ENCODE results near the gene OR1M1.

The OR1M1 gene

GRCh38 chr19:9144920-9145319 is 58.1 kb downstream of the OR1M1 start:
- H3K27ac ChIP-seq (replicated peaks): no peak overlapping the region
- no peaks in the 10 kb centered on the region for H3K27me3 ChIP-seq (ENCODE audit: insufficient read depth, poor library complexity, severe bottlenecking)
- TF ChIP-seq, protein P1, sequence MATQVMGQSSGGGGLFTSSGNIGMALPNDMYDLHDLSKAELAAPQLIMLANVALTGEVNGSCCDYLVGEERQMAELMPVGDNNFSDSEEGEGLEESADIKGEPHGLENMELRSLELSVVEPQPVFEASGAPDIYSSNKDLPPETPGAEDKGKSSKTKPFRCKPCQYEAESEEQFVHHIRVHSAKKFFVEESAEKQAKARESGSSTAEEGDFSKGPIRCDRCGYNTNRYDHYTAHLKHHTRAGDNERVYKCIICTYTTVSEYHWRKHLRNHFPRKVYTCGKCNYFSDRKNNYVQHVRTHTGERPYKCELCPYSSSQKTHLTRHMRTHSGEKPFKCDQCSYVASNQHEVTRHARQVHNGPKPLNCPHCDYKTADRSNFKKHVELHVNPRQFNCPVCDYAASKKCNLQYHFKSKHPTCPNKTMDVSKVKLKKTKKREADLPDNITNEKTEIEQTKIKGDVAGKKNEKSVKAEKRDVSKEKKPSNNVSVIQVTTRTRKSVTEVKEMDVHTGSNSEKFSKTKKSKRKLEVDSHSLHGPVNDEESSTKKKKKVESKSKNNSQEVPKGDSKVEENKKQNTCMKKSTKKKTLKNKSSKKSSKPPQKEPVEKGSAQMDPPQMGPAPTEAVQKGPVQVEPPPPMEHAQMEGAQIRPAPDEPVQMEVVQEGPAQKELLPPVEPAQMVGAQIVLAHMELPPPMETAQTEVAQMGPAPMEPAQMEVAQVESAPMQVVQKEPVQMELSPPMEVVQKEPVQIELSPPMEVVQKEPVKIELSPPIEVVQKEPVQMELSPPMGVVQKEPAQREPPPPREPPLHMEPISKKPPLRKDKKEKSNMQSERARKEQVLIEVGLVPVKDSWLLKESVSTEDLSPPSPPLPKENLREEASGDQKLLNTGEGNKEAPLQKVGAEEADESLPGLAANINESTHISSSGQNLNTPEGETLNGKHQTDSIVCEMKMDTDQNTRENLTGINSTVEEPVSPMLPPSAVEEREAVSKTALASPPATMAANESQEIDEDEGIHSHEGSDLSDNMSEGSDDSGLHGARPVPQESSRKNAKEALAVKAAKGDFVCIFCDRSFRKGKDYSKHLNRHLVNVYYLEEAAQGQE (IDR thresholded peaks at IDR 0.05; ENCODE audit: insufficient replicate concordance, low read depth): no peak
- TF ChIP-seq GABPA (IDR thresholded peaks at IDR 0.05; ENCODE audit: low read depth) (no peak), POLR2AphosphoS5 (IDR thresholded peaks at IDR 0.05; ENCODE audit: low read depth) (no peak), SPI1 (IDR thresholded peaks at IDR 0.05; ENCODE audit: borderline replicate concordance, low read depth) (no peak)
- TF ChIP-seq, protein P2, sequence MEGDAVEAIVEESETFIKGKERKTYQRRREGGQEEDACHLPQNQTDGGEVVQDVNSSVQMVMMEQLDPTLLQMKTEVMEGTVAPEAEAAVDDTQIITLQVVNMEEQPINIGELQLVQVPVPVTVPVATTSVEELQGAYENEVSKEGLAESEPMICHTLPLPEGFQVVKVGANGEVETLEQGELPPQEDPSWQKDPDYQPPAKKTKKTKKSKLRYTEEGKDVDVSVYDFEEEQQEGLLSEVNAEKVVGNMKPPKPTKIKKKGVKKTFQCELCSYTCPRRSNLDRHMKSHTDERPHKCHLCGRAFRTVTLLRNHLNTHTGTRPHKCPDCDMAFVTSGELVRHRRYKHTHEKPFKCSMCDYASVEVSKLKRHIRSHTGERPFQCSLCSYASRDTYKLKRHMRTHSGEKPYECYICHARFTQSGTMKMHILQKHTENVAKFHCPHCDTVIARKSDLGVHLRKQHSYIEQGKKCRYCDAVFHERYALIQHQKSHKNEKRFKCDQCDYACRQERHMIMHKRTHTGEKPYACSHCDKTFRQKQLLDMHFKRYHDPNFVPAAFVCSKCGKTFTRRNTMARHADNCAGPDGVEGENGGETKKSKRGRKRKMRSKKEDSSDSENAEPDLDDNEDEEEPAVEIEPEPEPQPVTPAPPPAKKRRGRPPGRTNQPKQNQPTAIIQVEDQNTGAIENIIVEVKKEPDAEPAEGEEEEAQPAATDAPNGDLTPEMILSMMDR (IDR thresholded peaks at IDR 0.05; ENCODE audit: insufficient read depth, low read length): no peak
- H3K4me3 ChIP-seq (replicated peaks; ENCODE audit: insufficient read depth, low read length): no peak overlapping the region
- DNase-seq (ENCODE audit: low read depth in 1 of 2, low spot score in 1 of 2): no peak

Measured in HL-60 (cell line).